AG10803 (cell line): ENCODE results near the gene TTC3.

ENCODE experiments used
- DNase-seq: peaks from one replicate; pipeline ENCODE4 v3.0.0; 2010; ENCODE audit warnings: low read depth
- H3K4me3 ChIP-seq: 2 replicates; pipeline ENCODE4 v1.5.1; 2011; ENCODE audit warnings: mild to moderate bottlenecking, low read length, control low read depth
- TF ChIP-seq, protein P1 (sequence below): conservative IDR thresholded peaks from 2 replicates; pipeline ENCODE4 v1.5.1; 2011; ENCODE audit warnings: mild to moderate bottlenecking, low read length, control low read depth, inconsistent platforms

Gene TTC3

DNA sequence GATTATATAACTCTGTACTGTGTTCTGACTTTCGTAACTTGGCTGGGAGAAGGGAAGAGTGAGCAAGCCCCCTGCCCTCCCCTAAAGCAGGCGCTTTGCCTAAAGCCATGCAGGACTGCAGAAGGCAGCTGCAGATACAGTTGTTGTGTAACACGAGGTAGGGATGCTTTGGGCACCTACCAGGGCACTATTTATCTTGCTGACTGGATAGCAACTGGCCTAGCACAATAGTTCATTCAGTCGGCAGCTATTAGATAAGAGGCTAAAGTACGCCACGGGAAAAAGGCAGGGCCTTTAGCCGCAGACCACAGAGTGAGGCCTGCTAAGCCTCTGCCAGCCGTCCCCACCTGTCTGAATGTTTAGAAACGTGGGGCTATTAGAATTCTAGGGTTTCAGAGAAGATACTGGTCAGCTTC is 80.9 kb downstream of the TTC3 start:
- TF ChIP-seq, protein P1, sequence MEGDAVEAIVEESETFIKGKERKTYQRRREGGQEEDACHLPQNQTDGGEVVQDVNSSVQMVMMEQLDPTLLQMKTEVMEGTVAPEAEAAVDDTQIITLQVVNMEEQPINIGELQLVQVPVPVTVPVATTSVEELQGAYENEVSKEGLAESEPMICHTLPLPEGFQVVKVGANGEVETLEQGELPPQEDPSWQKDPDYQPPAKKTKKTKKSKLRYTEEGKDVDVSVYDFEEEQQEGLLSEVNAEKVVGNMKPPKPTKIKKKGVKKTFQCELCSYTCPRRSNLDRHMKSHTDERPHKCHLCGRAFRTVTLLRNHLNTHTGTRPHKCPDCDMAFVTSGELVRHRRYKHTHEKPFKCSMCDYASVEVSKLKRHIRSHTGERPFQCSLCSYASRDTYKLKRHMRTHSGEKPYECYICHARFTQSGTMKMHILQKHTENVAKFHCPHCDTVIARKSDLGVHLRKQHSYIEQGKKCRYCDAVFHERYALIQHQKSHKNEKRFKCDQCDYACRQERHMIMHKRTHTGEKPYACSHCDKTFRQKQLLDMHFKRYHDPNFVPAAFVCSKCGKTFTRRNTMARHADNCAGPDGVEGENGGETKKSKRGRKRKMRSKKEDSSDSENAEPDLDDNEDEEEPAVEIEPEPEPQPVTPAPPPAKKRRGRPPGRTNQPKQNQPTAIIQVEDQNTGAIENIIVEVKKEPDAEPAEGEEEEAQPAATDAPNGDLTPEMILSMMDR, result no peak
- no peak overlapping the region for H3K4me3 ChIP-seq
- peak; percentile 35 for DNase-seq

DNA sequence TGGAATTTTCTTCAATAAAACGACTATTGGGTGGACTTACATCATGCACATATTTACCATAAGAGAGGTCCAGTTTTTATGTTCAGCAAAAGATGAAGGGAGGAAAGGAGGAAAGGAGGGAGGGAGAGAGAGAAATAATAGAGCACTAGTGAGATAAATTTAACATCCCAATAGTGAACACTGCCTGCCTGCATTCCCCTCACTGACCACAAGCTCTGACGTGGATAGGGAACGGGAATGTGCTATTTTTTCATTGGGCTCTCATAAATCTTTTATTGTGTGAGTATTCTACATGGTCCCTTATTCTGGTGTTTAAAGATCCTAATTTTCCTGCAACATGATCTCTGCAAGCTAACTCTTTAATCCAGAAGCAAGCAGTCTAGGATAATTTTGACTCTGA is 82.1 kb downstream of the TTC3 start:
- TF ChIP-seq, protein P1, result no peak
- peak; percentile 43 for DNase-seq
- H3K4me3 ChIP-seq, result no peak overlapping the region

DNA sequence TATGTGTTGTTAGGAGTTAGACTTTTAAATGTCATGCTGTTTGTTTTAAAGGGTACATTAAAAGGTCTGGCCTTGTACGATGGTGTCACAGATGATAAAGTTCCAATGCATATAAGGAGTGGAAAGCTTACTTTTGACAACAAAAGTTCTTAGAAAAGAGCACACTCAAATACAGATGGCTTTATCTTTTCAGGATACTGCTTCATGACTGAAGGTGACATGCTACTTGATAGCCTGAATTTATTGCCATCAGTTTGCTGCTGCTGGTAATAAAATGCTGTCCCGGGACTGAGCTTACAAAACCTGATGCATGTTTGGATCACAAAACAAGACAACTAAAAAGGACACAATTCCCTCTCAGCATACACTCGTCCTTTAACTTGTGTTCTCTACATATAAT is 84.9 kb downstream of the TTC3 start:
- TF ChIP-seq, protein P1, result no peak
- no peak overlapping the region for H3K4me3 ChIP-seq
- no peak for DNase-seq

DNA sequence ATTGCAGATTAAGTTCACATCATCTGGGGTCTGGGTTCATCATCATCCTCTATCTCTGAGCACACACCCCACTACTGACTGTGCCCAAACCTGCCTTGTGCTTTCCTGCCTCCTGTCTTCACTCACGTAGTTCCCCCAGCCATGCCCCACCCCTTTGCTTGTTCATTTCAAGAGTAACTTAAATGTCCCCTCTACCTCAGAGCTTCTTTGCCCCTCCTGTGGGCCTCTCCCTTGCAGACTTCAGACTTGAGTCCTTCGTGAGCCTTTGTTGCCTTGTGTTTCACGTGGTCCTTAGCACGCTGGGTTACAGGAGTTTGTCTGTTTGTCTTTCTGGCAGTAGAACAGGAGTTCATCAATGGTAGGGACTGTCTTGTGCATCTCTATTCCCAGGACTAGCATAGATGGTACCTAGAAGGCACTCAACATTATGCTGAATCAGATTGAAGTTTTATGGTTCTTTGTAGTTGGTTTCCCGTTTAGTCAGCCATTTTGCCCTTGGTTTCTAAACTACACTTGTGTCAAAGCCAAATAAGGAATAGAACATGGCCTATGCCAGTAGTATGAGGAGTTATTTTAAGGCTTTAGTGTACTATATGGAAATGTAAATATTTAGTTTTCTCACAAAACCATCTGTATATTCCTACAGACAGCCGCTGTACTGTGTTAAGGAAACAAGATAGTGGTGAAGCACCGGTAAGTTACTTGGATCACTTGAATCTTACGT is 86.2 kb downstream of the TTC3 start:
- DNase-seq, result no peak
- H3K4me3 ChIP-seq, result no peak overlapping the region
- TF ChIP-seq, protein P1, result no peak

DNA sequence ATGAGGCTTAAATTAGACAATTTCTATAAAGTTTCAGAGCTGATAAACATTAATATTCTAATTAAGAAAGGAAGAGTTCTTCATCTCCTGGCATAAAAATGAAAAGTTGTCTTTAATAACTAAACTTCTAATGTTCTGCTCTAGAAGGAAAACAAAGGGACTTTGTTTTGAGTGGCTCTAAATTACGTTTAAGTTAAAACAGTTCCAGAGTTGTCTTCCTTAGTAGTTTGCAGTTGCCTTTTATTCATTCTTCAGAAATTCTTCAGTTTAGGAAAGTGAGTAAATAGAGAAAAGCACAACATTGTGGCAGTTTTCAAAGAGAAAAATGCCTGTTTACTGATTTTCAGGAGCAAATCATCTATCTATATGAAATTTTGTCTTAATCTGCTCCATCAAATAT is 86.9 kb downstream of the TTC3 start:
- TF ChIP-seq, protein P1, result no peak
- DNase-seq, result no peak
- H3K4me3 ChIP-seq, result no peak overlapping the region

DNA sequence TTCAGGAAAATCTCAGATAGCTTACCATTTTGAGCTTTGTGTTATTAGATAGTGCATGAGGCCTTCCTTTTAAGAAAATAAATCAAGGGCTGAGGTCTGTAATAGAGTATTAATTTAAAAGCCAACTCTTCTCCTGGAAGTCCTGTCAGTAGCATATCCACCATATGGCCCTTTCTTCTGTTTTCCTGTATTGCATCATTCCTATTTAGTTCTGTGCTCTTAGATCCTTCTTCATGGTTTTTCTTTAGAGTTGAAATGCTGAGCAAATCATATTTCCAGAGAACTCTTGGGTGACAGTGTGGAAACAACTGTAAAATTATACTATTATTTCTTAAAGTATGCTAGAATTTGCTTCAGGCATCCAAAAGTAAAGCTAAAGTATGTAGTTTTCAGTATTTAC is 91.7 kb downstream of the TTC3 start:
- TF ChIP-seq, protein P1, result no peak
- no peak overlapping the region for H3K4me3 ChIP-seq
- peak; percentile 47 for DNase-seq

DNA sequence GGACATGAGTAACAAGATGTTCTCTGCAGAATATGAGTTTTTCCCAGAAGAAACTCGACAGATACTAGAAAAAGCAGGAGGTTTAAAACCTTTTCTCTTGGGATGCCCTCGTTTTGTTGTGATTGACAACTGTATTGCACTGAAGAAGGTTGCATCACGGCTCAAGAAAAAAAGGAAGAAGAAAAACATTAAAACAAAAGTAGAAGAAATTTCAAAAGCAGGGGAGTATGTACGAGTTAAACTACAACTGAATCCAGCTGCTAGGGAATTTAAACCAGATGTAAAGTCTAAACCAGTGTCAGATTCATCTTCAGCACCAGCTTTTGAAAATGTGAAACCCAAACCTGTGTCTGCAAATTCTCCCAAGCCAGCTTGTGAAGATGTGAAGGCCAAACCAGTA is 92.5 kb downstream of the TTC3 start:
- TF ChIP-seq, protein P1, result no peak
- DNase-seq, result peak; percentile 48
- H3K4me3 ChIP-seq, result no peak overlapping the region
